HG02763 (cell line): ENCODE measurements around the gene DNAH14.
"Not testable (repeated sequence)": the region's sequence is repeated elsewhere in the genome, so short reads cannot be mapped to it uniquely, and the experiment has no call there.

Source experiments
- ATAC-seq: cut with Tn5 transposase; IDR thresholded peaks from one replicate; pipeline ENCODE4 v1.9.1; 2021; ENCODE audit warnings: mild to moderate bottlenecking, moderate library complexity; ENCODE audit not compliant: unreplicated experiment

Gene DNAH14

DNA sequence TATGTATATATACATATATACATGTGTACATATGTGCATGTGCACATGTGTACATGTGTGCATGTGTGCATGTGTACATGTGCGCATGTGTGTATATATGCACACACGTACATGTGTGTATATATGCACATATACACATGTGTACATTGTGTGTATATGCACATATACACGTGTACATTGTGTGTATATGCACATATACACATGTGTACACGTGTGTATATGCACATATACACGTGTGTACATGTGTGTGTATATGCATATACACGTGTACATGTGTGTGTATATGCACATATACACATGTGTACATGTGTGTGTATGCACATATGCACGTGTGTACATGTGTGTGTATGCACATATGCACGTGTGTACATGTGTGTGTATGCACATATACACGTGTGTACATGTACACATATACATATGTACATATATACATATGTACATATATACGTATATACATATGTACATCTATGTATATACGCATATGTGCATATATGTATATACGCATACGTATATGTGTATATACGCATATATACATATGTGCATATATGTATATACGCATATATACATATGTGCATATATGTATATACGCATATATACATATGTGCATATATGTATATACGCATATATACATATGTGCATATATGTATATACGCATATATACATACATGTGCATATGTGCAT lies 405.8 kb downstream of the DNAH14 start:
- ATAC-seq, result not testable (repeated sequence)

DNA sequence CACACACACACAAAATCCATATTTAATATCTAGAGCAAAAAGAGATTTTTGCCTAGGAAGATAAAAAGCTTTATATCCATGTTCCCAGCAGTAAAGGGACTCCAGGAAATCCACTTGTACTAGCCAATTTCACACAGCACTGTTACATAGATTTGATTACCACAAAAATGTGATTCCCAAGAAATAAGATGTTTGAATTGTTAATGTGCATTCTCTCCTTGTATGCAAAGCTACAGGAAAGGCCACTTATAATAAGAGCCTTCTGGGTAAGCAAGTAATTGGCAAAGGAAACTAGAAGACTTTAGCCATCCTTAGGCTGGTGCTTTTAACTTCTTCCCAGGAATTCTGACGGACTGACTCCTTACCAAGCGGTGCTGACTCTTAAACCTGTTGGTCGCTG lies 409.1 kb downstream of the DNAH14 start:
- ATAC-seq, result no peak

- ATAC-seq, result no peak
These were observed 412.2 kb downstream of the DNAH14 start for GRCh38 chr1:225341642-225342041.

- no peak for ATAC-seq
These were observed 413.2 kb downstream of the DNAH14 start for GRCh38 chr1:225342695-225343094.

DNA sequence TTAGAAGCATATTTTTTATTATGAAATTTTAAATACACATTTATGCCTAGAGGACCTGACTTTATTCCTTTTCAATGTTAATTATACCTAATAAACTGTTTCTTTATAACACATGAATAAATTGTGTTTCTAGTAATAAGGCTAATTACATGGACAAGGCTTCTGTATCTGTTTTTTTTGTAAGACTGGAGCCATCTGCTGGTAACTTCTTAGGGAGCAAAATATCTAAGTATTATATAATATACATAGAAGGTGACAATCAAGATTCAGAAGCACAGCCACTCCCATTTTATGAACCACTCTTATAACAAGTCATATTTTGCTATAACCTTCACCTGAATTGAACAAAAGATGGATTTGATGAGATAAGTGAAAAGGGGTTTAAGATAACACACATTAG lies 414.1 kb downstream of the DNAH14 start:
- no peak for ATAC-seq

GRCh38 chr1:225347123-225347683 lies 417.7 kb downstream of the DNAH14 start:
- no peak for ATAC-seq

- no peak for ATAC-seq
These were observed 418.9 kb downstream of the DNAH14 start for GRCh38 chr1:225348400-225348799.

- no peak for ATAC-seq
These were observed 420.4 kb downstream of the DNAH14 start for GRCh38 chr1:225349826-225350225.

DNA sequence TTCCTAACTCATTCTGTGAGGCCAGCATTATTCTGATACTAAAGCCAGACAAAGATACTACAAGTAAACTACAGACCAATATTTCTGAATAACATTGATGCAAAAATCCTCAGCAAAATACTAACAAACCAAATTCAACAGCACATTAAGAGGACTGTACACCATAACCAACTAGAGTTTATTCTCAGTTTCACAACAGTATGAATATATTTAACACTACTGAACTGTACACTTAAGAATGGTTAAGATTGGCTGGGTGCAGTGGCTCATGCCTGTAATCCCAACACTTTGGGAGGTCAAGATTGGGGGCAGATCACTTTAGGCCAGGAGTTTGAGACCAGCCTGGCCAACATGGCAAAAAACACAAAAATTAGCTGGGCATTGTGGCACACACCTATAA lies 421.4 kb downstream of the DNAH14 start:
- no peak for ATAC-seq

GRCh38 chr1:225354906-225355305 lies 425.4 kb downstream of the DNAH14 start:
- ATAC-seq, result no peak

DNA sequence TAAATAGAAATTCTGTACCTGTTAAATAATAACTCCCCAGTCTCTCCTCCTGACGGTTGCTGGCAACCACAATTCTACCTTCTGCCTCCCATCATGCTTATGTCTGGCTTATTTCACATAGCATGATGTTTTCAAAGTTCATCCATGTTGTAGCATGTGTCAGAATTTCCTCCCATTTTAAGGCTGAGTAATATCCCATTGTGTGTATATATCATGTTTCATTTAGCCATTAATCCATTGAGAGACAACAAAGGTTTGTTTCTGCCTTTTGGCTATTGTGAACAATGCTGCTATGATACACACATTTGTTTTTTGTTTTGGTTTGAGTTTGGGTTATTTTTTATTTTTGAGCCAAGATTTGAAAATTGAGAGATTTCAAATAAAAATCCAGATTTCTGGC lies 426.4 kb downstream of the DNAH14 start:
- no peak for ATAC-seq

- ATAC-seq, result no peak
These were observed 430.6 kb downstream of the DNAH14 start for GRCh38 chr1:225360119-225360518.

DNA sequence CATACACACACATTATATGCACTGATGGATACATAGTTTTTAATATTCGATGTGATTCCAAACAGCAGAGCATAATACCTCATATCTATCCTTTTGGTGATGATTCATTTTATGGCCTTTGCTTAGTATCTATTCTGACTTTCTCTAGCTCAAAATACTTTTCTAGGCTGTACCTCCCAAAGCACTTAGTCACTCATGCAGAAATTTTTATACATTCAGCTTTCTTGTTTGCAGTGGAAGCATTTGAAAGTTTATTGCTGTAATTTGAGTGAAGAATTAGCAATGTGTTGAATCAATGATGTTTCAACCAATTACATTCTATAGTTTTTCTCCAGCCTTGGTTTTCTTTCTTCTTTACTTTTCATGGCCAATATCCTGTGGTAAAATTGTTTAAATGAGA lies 431.7 kb downstream of the DNAH14 start:
- ATAC-seq, result no peak

DNA sequence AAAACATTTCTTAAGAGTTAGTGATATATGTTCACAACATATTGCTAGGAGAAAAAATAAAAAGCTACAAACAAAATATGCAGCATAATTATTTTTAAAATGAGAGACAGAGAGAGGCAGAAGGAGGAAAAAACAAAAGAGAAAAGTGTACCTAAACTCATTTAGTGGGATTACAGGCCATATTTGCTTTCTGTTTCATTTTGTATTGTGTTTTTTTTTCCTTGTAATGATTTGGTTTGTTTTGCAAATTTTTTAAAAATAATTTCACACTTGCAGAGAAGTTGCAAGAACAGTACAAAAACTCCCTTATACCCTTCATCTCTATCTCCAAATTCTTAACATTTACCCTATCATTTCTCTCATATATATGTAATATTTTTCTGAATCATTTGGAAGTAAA lies 433.3 kb downstream of the DNAH14 start:
- ATAC-seq, result no peak

- no peak for ATAC-seq
These were observed 435.0 kb downstream of the DNAH14 start for GRCh38 chr1:225364439-225364838.

GRCh38 chr1:225366018-225366417 lies 436.5 kb downstream of the DNAH14 start:
- no peak for ATAC-seq

DNA sequence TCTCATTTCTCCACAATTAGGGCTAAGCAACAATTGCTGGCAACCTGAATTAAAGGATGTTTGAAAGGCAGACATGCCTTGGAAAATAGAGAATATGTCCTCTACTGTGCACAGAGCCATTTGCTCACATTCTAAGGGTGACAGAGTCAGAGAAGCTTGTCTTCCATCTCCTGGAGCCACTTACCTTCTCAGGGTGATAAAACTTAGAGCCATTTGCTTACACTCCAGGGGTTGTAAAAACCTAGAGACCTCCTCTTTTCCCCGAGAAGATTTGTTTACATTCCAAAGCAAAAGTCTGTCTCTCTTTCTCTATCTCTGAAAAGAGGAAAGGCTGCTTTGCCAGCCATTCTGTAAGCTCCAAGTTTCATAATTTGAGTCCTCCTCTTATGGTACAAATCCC lies 437.1 kb downstream of the DNAH14 start:
- no peak for ATAC-seq

- ATAC-seq, result no peak
These were observed 438.6 kb downstream of the DNAH14 start for GRCh38 chr1:225368036-225368552.

GRCh38 chr1:225371366-225372010 lies 442.0 kb downstream of the DNAH14 start:
- ATAC-seq, result no peak

DNA sequence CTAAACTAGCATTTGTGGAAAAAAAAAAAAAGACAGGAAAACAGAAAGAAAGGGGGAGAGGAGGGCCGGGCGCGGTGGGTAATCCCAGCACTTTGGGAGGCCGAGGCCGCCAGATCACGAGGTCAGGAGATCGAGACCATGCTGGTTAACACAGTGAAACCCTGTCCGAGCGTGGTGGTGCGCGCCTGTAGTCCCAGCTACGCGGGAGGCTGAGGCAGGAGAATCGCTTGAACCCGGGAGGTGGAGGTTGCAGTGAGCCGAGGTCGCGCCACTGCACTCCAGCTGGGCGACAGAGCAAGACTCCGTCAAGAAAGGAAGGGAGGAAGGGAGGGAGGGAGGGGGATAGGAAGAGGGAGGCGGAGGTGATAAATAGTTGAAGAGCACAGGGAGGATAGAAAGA lies 443.7 kb downstream of the DNAH14 start:
- ATAC-seq, result no peak

DNA sequence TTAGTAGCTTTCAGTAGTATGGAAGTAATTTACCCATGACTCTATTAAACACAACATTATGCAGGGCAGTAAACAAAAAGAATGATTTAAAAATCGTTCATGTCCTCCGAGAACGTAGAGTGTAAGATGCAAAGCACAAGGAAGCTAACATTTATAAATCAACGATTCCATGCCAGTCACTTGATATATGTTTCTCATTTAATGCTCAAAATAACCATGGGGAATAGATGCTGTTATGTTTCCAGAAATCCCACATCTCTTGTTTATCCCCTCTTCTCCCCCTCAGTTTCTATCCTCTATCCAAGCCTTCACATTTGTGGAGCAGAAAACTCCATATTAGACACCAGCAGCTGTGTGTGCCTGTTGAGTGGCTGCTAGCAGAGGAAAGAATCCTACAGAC lies 445.5 kb downstream of the DNAH14 start:
- no peak for ATAC-seq

- no peak for ATAC-seq
These were observed 449.4 kb downstream of the DNAH14 start for GRCh38 chr1:225378880-225379279.
